CD14-positive monocyte (primary cell): ENCODE data around the gene VOPP1. TPM values are rescaled to one million over a fixed set of nuclear protein-coding genes. Genes with fewer than 3 reads are reported as not detected.

ENCODE experiments used
- DNase-seq, 3 donors: peaks; one replicate each; pipeline ENCODE4 v3.0.0-alpha.2; 2011 to 2022
- H2AFZ ChIP-seq: 2 replicates; pipeline ENCODE4 v1.6.0; 2012; ENCODE audit warnings: mild to moderate bottlenecking, low read depth, low read length, inconsistent platforms; ENCODE audit not compliant: insufficient read depth, poor library complexity, severe bottlenecking
- H3K27ac ChIP-seq, 2 donors: 1 replicate in 1 of 2; 2 replicates in 1 of 2; pipeline ENCODE4 v1.5.1; 2012 to 2013; ENCODE audit warnings: low read length in 2 of 2, control low read depth in 1 of 2, inconsistent platforms in 1 of 2, low read depth in 1 of 2, mild to moderate bottlenecking in 1 of 2
- H3K27me3 ChIP-seq, 2 donors: one replicate each; pipeline versions ENCODE4 v1.6.0 to v1.6.1; 2011 to 2013; ENCODE audit warnings: low read length in 2 of 2; ENCODE audit not compliant: control insufficient read depth in 2 of 2, insufficient read depth in 2 of 2
- H3K36me3 ChIP-seq, 2 donors: replicated peaks in 1 of 2; 1 replicate in 1 of 2; 2 replicates in 1 of 2; pipeline versions ENCODE4 v1.5.1 to v1.6.1; 2012 to 2013; ENCODE audit warnings: low read length in 2 of 2, control low read depth in 1 of 2, inconsistent platforms in 1 of 2, mild to moderate bottlenecking in 1 of 2; ENCODE audit not compliant: insufficient read depth in 2 of 2, control insufficient read depth in 1 of 2
- H3K4me1 ChIP-seq, 2 donors: 1 replicate in 1 of 2; 2 replicates in 1 of 2; pipeline versions ENCODE4 v1.5.1 to v1.6.1; 2012 to 2013; ENCODE audit warnings: low read length in 2 of 2, control low read depth in 1 of 2, inconsistent platforms in 1 of 2, mild to moderate bottlenecking in 1 of 2, moderate library complexity in 1 of 2; ENCODE audit not compliant: insufficient read depth in 2 of 2, control insufficient read depth in 1 of 2
- H3K4me2 ChIP-seq: replicated peaks from 2 replicates; pipeline ENCODE3; 2012; ENCODE audit warnings: low read length, moderate library complexity, mild to moderate bottlenecking; ENCODE audit not compliant: poor library complexity, severe bottlenecking; ENCODE audit errors: extremely low read depth
- H3K4me3 ChIP-seq, 3 experiments: fragments of 200-600 bp in 1 of 3; sonication (generic) in 1 of 3; replicated peaks in 1 of 3; 1 replicate in 2 of 3; 2 replicates in 1 of 3; pipeline ENCODE4 v1.5.1; 2011 to 2013; ENCODE audit warnings: low read length in 3 of 3, mild to moderate bottlenecking in 3 of 3, control low read depth in 2 of 3, low read depth in 2 of 3, inconsistent platforms in 1 of 3, moderate library complexity in 1 of 3
- H3K79me2 ChIP-seq: 2 replicates; pipeline ENCODE4 v1.6.0; 2012; ENCODE audit warnings: mild to moderate bottlenecking, control low read depth, inconsistent platforms, low read length, moderate library complexity; ENCODE audit not compliant: insufficient read depth
- H3K9ac ChIP-seq: 2 replicates; pipeline ENCODE4 v1.6.0; 2017; ENCODE audit warnings: low read length, mild to moderate bottlenecking; ENCODE audit not compliant: insufficient read depth, poor library complexity, severe bottlenecking
- H3K9me3 ChIP-seq, 2 donors: replicated peaks in 1 of 2; 1 replicate in 1 of 2; 2 replicates in 1 of 2; pipeline versions ENCODE4 v1.5.1 to v1.6.1; 2012 to 2013; ENCODE audit warnings: low read length in 2 of 2, control low read depth in 1 of 2; ENCODE audit not compliant: control insufficient read depth in 1 of 2, insufficient read depth in 1 of 2
- H4K20me1 ChIP-seq: 2 replicates; pipeline ENCODE4 v1.6.0; 2012; ENCODE audit warnings: mild to moderate bottlenecking, low read length, control low read depth, moderate library complexity; ENCODE audit not compliant: insufficient read depth
- H3K27ac Mint-ChIP-seq, 7 donors: one replicate each; pipeline ENCODE4 v1.8.0; 2020; ENCODE audit warnings: mild to moderate bottlenecking in 7 of 7, mixed read lengths in 7 of 7, moderate library complexity in 6 of 7, inconsistent platforms in 2 of 7
- H3K27me3 Mint-ChIP-seq, 3 donors: one replicate each; pipeline ENCODE4 v1.8.0; 2021 to 2022; ENCODE audit warnings: low read depth in 3 of 3, mild to moderate bottlenecking in 3 of 3, mixed read lengths in 3 of 3, moderate library complexity in 3 of 3, inconsistent platforms in 1 of 3
- H3K36me3 Mint-ChIP-seq, 2 donors: one replicate each; pipeline ENCODE4 v1.8.0; 2020; ENCODE audit warnings: mixed read lengths in 2 of 2, inconsistent platforms in 1 of 2, mild to moderate bottlenecking in 1 of 2
- H3K4me1 Mint-ChIP-seq: one replicate; pipeline ENCODE4 v1.8.0; 2020; ENCODE audit warnings: mild to moderate bottlenecking, mixed read lengths
- H3K4me3 Mint-ChIP-seq, 2 donors: one replicate each; pipeline ENCODE4 v1.8.0; 2020; ENCODE audit warnings: mild to moderate bottlenecking in 2 of 2, mixed read lengths in 2 of 2, moderate library complexity in 1 of 2
- H3K9me3 Mint-ChIP-seq, 7 donors: one replicate each; pipeline ENCODE4 v1.8.0; 2020 to 2022; ENCODE audit warnings: mixed read lengths in 7 of 7, mild to moderate bottlenecking in 6 of 7, moderate library complexity in 6 of 7, inconsistent platforms in 2 of 7
- WGBS: methylation state at CpG from one replicate; pipeline ENCODE4 v1.1.5; 2013; ENCODE audit warnings: missing lambda C conversion rate; ENCODE audit not compliant: insufficient coverage; 5-methylcytosine and 5-hydroxymethylcytosine counted together
- intact Hi-C, 2 donors: fragments of 100-400 bp; cut with micrococcal nuclease; formaldehyde crosslinking; loops; one replicate each; pipeline versions ENCODE4 v1.15.0 to v1.15.1; 2023
- polyA plus RNA-seq, 3 donors: library from polyadenylated mRNA; depleted of rRNA in 1 of 3; unstranded in 2 of 3; stranded (reverse) in 1 of 3; fragments of 300-500 nt in 2 of 3; fragments of >200 nt in 1 of 3; fragmentation: Illumina TruSeq in 2 of 3; gene quantifications; 1 replicate in 2 of 3; 2 replicates in 1 of 3; pipeline ENCODE4 v1.2.3, GENCODE V29; 2012 to 2021
- TF ChIP-seq, protein P1 (sequence below): fragments of 200-600 bp; IDR thresholded peaks from one replicate; pipeline ENCODE4 v1.8.0; 2022; ENCODE audit warnings: antibody characterized with exemption, mild to moderate bottlenecking

VOPP1 gene
- polyA plus RNA-seq, 3 donors, result 16.7 to 22.1 (median 18.0) TPM

DNA sequence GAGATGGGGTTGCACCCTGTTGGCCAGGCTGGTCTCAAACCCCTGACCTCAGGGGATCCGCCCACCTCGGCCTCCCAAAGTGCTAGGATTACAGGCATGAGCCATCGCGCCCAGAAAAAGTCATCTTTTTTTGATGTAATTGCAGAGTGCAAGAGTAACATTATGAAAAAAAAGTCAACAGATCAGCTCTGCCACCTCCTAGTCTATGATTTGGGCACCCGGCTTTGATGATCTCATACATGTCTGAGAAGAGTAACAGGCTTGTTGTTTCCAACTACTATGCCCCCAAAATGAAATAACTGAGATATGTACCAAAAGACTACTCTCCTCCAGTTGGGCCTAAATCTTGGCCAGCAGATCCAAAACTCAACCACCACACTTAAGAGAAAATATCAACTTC lies 40.8 kb downstream of the VOPP1 start:
- peaks cover 0 to 1% (median 0%) of the 10 kb centered on the region in 7 donors for H3K9me3 Mint-ChIP-seq
- intact Hi-C loops, result loop anchor here in 1 of 2 donors (5.0 kb wide), 1 partner anchor 61 kb away; no protein-coding TSS in a partner anchor
- 95% methylated on average over 5 of the region's 5 CpGs for WGBS
- peak overlapping the region in 5 of 7 donors; percentile 18 to 99 (median 99) for H3K27ac Mint-ChIP-seq
- H3K79me2 ChIP-seq, result peaks cover 15% of the 10 kb centered on the region
- no peak overlapping the region for H3K4me3 Mint-ChIP-seq
- no peaks in the 10 kb centered on the region for H3K9me3 ChIP-seq
- H3K27me3 ChIP-seq, result no peaks in the 10 kb centered on the region
- H3K27ac ChIP-seq, result no peak overlapping the region
- DNase-seq, result no peak
- no peaks in the 10 kb centered on the region for H4K20me1 ChIP-seq
- H3K4me1 Mint-ChIP-seq, result peaks cover 58% of the 10 kb centered on the region
- H3K36me3 Mint-ChIP-seq, result peaks cover 20 to 31% of the 10 kb centered on the region in 2 donors
- TF ChIP-seq, protein P1, sequence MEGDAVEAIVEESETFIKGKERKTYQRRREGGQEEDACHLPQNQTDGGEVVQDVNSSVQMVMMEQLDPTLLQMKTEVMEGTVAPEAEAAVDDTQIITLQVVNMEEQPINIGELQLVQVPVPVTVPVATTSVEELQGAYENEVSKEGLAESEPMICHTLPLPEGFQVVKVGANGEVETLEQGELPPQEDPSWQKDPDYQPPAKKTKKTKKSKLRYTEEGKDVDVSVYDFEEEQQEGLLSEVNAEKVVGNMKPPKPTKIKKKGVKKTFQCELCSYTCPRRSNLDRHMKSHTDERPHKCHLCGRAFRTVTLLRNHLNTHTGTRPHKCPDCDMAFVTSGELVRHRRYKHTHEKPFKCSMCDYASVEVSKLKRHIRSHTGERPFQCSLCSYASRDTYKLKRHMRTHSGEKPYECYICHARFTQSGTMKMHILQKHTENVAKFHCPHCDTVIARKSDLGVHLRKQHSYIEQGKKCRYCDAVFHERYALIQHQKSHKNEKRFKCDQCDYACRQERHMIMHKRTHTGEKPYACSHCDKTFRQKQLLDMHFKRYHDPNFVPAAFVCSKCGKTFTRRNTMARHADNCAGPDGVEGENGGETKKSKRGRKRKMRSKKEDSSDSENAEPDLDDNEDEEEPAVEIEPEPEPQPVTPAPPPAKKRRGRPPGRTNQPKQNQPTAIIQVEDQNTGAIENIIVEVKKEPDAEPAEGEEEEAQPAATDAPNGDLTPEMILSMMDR, result no peak
- no peak overlapping the region for H3K4me2 ChIP-seq
- H2AFZ ChIP-seq, result no peak overlapping the region
- no peak overlapping the region for H3K4me3 ChIP-seq
- H3K9ac ChIP-seq, result no peak overlapping the region
- H3K27me3 Mint-ChIP-seq, result peaks cover 0 to 2% (median 0%) of the 10 kb centered on the region in 3 donors
- peaks cover 48 to 55% of the 10 kb centered on the region in 2 donors for H3K4me1 ChIP-seq
- H3K36me3 ChIP-seq, result no peaks in the 10 kb centered on the region

DNA sequence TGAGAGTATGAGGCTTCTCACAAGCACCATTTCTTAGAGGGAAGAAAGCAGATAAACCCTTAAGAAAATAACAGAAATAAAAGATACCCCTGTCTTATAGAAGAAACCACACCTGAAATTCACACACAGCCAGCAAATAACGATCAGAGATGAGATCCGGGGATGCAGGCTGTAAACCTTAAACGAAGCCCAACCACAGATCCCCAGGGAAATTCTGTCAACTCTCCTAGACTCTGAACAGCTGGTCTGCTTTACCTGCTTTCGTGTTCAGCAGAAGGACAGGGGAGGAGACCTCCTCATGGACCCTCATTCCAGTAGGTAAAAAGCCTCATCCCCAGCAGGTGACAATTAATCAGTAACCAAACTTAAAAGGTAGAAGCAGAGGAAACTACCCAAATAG lies 45.0 kb downstream of the VOPP1 start:
- Histone ChIP-seq H3K4me1 (peaks cover 7 to 15% of the 10 kb centered on the region in 2 donors), H4K20me1 (peaks cover 10% of the 10 kb centered on the region)
- peaks cover 0 to 2% (median 0%) of the 10 kb centered on the region in 3 donors for H3K27me3 Mint-ChIP-seq

More for the DNA sequence above, 45.0 kb downstream of the VOPP1 start:
- H3K27me3 ChIP-seq, result no peaks in the 10 kb centered on the region
- H2AFZ ChIP-seq, result no peak overlapping the region
- H3K9me3 ChIP-seq, result no peaks in the 10 kb centered on the region
- Mint-ChIP-seq H3K9me3 (peaks cover 0 to 1% (median 0%) of the 10 kb centered on the region in 7 donors), H3K27ac (peak overlapping the region in 4 of 7 donors; percentile 84 to 91 (median 87)), H3K4me3 (no peak overlapping the region), H3K4me1 (peaks cover 21% of the 10 kb centered on the region), H3K36me3 (peaks cover 16 to 27% of the 10 kb centered on the region in 2 donors)
- intact Hi-C loops, result no loop called here
- H3K36me3 ChIP-seq, result no peaks in the 10 kb centered on the region
- peaks cover 24% of the 10 kb centered on the region for H3K79me2 ChIP-seq
- H3K4me2 ChIP-seq, result no peak overlapping the region
- WGBS, result 100% methylated on average over 3 of the region's 4 CpGs
- H3K9ac ChIP-seq, result no peak overlapping the region
- TF ChIP-seq, protein P1, result no peak
- H3K27ac ChIP-seq, result peak overlapping the region in 1 of 2 donors; percentile 60
- no peak for DNase-seq
- H3K4me3 ChIP-seq, result no peak overlapping the region
